ENCODE measurements around the gene VSIG2.
"Not testable (repeated sequence)": the region's sequence is repeated elsewhere in the genome, so short reads cannot be mapped to it uniquely, and the experiment has no call there.

The VSIG2 gene, protein sequence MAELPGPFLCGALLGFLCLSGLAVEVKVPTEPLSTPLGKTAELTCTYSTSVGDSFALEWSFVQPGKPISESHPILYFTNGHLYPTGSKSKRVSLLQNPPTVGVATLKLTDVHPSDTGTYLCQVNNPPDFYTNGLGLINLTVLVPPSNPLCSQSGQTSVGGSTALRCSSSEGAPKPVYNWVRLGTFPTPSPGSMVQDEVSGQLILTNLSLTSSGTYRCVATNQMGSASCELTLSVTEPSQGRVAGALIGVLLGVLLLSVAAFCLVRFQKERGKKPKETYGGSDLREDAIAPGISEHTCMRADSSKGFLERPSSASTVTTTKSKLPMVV

DNA sequence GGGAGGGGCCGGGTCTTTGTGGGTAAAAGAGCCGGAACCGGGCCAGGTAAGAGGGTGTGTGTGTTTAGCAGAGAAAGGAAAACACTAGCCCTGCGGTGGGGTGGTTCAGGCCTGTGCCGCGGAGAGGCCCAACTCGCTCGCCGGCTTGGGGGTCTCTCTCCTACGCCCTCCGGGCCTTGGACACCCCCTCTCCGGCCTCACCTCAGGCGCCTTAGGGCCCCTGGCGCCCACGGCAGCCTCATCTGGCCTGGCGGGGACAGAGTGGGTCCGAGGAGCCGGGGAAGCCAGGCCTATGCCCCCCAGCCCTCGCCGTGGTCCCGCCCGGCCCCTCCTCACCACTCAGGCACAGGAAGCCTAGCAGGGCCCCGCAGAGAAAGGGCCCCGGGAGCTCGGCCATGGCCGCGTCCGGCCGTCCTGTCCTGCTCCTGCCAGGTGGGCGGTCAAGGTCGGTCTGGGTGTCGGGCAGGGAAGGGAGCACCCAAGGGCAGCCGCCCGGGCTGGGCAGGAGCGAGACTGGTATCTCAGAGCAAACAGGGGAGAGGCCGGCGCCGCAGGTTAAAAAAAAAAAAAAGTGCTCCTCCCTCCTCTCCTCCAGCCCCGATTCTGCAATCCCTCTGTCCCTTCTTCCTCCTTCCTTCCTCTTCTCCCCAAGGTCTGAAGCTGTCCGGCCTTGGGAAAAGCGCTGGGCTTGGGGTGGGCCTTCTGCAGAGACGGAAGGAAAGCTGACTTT is at the start of gene VSIG2:
VSIG2 (minus strand) TSS at position 515 of the 730 bp plus-strand sequence; CDS start at position 397, 118 bp downstream.
- no peak for DNase-seq (ENCODE audit: low spot score)

DNA sequence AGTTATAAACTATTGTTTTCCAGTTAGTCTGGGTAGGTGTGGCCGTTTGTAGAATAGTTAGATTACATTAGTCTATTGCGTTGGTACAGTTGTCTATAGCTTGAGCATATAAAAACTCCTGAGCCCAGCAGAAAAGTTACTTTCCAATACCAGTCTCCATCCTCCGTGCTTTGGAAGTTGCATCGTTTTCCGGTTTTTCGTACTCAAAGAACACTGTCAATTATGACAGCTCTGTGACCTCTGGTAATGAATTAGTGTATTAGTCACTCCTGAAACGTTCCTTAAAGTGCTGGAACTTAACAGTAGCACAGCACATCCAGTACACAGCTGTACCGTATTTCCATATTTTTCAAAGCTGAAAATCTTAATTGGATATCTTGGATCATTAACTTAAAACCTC is 49.0 kb upstream of the VSIG2 start:
- no peak for DNase-seq (ENCODE audit: low spot score)

DNA sequence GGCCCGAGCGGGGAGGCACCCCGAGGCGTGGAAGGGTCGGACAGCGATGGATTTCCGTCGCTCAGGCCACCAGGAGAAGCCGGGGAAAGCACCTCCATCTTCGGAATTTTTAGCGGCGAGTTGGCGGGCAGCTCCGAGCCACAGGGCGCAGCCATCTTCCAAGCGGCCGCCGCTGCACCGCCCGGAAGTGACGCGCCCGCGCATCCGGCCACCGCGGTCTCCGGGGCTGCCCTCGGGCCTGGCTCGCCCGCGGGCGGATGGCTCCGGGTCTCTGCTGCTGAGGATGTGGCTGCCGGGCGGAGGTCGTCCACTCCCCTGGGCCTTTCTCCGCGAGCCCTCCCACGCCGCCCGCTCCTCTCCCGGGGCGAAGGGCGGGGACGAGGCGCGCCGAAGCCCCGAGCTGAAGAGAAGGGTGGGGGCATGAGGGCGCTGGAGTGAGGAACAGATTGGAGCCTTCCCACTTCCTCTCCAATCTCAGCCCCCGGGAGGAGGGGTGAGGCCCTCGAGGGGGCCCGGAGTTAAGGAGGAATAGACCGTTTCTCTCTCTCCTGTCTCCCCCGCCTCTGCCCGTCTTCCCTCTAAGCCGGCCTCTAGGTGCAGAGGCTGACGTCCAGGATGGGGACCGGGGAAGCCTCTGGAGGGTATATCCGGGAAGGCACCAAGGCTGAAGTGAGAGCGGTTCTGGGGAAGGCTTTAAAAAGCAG is 48.3 kb upstream of the VSIG2 start, which contains the start of gene MSANTD2:
MSANTD2 (minus strand) TSS at position 181 of the 704 bp plus-strand sequence; CDS start at position 155, 26 bp downstream.
- peak; percentile 90 for DNase-seq (ENCODE audit: low spot score)

DNA sequence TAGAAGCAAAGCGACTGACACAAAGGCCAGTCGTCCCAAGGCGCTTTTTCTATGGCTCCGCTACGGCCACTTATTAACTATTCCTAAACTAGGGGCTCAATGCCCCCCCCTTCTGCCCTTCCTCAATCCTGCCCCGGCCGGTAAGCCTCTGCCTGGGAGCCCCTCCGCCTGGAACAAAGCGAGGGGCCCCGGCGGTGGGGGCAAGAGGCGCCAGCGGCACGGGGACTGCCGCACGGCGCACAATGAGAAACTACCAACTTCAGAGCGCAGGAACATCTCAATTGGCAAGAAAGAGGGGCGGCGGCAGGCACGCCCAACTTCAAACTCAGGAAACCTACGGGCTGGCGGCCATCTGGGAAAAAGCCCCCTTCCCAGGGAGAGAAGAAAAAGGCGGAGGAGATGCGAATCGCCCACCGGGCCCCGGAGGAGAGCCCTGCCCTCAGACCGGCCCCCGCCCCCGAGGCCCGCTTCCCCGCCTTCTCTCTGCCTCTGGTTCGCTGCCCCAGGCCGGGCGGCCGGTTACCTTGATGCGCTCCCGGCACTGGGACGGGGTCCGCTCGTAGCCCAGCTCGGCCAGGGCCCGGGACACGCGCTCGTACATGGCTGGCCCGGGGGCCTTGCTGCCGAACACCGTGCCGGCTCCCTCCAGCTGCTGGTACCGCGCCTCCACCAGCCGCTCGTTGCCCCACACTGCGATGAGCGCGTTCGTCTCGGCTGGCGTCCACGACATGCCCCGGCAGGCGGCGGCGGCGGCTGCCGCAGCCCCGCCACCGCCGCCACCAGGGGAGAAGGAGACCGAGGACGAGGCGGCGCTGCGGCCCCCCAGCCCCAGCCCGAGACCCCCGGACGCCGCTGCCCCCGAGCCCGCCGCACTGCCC is 47.5 kb upstream of the VSIG2 start:
- peak; percentile 79 for DNase-seq (ENCODE audit: low spot score)

DNA sequence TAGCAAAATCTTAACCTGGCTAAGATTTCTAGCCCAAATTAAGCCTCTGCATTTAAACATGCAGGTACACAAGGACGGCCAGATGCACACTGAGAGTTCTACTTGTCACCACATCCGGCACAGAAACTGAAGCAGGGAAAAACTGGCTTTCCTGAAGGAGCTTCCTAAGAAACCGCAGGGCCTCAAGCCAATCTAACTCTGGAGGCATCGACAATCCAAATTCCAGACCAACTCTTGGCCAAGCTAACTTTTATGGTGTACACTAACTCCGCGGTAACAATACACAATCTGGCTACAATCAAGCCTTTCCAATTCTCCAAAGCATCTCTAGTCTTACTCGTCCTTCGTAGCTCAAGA is 46.9 kb upstream of the VSIG2 start:
- no peak for DNase-seq (ENCODE audit: low spot score)

DNA sequence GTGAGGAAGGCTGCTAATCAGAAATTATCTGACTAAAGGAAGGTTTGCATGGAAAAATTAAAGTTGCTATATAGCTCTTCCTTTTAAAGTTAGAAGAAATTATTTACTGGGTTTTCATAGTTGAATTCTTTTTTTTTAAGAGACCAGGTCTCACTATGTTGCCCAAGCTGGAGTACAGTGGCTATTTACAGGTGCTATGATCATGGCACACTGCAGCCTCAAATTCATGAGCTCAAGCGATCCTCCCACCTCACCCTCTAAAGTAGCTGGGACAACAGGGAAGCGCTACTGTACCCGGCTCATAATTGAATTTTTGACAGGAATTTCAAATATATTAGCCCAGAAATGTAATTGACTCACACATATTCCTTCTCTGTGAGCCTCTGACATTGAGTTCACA is 44.3 kb upstream of the VSIG2 start:
- no peak for DNase-seq (ENCODE audit: low spot score)

DNA sequence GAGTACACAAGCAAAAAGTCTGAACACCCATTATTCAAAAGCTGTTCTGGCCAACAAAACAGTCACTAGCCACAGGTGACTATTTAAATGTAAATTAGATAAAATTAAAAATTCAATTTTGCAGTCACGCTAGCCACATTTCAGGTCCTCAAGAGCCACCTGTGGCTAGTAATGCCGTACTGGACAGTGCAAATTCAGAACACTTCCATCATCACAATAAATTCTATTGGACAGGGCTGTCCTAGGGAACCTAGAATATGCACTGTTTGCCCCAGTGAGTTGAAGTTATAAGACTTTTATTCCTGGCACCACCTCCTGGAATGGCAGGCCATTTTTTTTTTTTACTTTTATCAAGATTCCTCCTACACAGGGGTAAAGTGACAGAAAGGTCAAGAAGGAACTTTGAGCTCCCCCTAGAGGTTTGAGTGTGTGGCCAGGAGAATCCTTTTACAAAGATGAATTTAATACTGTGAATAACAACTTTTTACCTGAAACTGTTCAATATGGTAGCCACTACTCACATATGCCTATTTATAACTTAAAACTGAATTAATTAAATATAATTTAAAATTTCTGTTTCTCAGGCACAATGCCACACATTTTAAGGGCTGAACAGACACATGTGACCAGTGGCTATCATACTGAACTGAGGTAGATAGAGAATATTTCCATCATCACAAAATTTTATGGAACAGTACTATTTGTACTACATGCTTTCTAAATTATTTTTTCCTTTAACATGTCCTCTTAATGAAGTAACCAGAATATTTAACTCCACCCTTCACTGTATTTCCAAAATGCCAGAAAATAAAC is 41.6 kb upstream of the VSIG2 start:
- no peak for DNase-seq (ENCODE audit: low spot score)

DNA sequence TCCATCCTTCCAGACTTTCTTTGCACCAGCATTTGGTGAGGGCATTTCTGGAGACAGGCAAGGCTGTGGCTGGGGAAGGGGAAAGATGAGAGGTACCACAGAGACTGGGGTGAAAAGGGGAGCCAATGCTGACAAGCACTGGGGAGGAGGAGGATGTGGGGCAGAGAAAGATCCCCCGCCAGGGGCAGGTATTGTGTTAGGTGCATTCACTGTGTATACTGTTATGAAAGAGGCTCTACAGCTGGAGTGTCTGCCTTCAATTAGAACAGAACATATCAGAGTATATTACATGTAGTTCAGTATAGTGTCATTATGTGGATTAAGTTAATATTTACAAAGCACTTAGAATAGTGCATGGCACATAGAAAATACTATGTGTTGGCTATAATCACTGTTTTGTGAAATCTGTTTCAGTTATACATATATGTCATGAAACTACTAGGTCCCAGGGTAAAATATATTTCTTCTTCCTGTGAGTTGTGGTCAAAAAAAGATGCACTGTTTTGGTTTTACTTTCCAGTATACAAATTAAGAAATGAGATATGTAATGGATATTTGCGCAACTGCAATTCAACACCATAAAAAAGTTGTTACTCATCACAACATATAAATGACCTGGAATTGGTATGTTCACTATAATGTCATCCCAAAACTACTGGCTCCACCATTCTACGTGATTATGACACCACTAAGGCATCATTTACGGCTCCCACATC is 39.7 kb upstream of the VSIG2 start:
- no peak for DNase-seq (ENCODE audit: low spot score)

DNA sequence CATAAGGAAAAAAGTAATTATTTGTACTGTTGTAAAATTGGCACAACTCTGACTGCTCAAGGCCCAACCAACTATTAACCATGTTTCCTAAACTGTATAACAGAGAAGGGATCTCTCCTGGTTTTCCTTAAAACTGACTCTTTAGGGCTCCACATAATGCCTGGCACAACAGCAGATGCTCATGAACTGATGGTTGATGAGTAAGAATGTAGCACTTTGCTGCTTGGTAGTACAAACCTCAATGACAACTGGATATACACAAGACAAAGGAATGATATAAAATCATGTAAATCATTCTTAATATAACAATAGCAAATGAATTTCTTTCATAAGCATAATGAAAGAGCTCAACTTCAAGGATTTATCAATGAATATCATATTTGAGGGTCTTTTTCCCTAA is 36.5 kb upstream of the VSIG2 start:
- DNase-seq (ENCODE audit: low spot score) = no peak

DNA sequence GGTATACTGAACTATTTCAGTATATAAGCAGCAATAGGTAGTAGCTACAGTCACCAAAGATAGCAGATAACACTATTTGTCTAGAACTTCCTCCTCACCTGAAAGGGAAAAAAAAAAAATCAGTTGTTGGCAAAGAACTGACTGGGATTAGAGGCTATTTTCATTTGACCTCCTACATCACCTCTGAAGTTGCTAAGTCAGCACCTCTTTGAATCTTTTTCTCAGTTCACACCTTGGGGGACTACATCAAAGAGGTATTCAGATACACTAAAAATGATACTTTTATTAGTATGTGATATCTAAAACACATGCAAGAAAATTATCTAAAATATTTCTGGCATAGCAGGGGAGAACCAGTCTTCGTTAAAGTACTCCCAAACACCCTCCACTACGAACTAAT is 32.0 kb upstream of the VSIG2 start:
- no peak for DNase-seq (ENCODE audit: low spot score)

DNA sequence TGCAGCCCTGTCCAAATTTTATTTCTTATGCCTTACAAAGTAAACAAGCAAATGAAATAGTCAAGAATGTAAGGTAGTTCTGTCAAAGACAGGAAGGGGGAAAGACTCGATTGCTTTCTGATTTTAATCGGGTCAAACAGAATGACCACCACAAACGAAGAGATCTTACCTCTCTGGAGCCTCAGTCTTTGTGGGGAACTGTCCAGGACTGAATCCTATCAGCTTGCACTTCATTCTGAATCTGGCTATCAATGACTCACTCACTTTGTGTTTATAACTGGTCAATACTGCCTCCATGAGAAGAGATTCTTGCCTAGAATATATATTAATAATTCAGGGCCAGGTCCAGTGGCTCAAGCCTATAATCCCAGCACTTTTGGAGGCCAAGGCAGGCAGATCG is 30.9 kb upstream of the VSIG2 start:
- no peak for DNase-seq (ENCODE audit: low spot score)

DNA sequence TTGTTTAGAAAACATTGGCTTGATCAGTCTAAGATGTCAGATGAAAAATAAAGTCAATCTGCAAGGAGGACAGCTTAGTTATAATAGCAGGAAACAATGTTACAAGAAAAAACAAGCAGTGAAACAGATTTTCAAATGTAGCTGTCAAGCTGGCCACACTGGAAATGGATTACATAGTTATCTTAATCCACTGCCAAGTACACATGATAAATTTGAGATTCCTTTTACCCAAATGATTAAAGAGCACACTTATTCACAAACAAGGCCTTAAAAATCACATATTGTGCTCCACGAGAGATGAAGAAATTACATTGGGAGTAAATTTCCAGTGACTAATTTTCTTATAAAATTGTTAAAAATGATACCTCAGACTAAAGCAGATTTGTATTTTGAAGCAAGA is 27.5 kb upstream of the VSIG2 start:
- DNase-seq (ENCODE audit: low spot score) = no peak

DNA sequence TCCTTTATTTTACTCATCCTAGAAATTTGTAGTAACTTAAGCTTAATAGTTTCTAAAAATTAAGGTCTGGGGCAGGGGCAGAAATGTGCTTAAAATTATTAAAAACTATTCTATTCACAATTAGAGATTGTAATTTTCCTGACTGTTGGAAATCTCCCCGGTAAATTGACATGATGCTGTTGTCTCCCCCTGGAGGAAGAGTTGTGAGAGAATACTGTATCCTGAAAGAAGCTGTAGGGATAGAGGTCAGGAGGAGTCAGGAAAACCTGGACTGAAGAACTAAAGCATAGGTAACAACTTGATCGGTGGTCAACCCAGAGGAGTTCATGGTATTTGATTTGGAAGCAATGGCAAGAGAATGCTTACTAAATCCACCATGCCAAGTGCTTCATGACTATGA is 26.2 kb upstream of the VSIG2 start:
- no peak for DNase-seq (ENCODE audit: low spot score)

DNA sequence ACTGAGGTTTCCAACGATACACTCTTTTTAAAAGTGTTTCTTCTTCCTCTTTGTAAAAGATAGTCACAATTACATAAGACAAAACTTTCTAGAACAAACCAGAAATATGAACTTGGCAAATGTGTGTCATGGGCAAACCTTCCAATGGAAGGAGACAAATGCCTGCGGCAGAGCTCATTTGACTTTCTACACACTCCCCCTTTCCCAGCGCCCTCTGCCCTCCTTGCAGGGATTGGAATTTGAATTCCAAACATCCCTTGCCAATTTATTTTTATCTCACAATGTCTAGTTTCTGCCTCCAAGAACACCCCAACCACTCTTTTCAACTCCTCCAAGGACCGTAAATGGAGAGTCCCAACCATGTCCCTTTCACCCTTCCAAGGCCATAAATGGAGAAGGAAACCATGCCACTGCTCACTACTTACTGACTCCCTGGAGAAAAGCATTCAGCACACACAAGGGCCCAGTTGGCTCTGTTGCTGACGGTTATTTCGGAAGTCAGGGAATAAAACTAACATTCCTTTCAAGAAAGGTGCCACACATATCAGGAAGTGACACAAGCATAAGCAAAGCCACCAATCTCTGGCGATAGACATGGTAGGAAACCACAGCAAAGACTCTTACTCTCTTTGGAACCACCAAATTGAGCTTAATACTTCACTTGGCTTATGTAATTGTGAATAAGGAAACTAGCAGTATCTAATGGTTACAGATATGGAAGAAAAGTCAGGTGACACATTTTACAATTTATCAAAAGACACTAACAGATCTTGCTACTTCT is 25.0 kb upstream of the VSIG2 start:
- DNase-seq (ENCODE audit: low spot score) = no peak

DNA sequence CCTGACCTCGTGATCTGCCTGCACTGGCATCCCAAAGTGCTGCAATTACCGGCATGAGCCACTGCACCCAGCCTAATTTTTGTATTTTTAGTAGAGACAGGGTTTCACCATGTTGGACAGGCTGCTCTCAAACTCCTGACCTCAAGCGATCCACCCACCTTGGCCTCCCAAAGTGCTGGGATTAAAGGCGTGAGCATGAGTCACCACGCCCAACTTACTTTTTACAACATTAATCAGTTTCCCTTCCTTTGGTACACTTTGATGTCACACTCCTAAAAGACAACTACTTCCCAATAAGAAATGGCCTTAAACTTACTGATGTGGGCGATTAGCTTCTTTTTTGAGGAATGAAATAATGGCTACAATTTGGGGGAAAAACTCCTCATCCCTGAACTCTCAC is 18.9 kb upstream of the VSIG2 start:
- not testable (repeated sequence) for DNase-seq (ENCODE audit: low spot score)

DNA sequence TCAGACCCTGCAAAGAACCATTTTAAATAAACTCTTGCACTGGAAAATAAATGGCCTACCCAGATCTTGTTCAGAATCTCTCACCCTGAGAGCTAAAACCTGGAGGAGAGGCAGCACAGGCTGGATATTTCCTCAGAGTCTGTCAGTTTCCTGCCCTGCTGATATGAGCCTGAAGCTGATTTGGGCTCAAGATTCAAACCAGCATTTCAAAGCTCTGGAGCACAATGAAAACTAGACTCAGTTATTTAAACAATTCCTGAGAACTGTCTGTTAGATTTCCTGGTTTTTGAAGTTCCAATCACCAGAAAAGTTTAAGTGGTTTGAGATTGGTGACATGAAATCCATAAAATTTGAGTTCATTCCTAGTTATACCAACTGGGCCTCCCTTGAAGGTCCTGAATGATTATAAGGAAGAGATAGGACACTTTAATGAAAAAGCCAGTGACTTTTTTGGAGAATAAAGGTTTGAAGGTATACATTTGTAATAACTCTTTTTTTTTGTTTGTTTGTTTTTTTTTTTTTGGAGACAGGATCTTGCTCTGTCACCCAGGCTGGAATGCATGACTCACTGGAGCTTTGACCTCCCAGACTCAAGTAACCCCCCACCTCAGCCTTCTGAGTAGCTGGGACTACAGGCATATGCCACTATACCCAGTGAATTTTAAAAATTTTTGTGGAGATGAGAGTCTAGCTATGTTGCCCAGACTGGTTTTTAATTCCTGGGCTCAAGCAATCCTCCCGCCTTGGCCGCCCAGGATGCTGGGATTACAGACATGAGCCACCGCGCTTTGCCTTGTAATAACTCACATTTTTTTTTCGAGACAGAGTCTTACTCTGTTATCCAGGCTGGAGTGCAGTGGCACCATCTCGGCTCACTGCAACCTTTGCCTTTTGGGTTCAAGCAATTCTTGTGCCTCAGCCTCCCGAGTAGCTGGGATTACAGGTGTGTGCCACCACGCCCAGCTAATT is 18.0 kb upstream of the VSIG2 start:
- DNase-seq (ENCODE audit: low spot score) = no peak

DNA sequence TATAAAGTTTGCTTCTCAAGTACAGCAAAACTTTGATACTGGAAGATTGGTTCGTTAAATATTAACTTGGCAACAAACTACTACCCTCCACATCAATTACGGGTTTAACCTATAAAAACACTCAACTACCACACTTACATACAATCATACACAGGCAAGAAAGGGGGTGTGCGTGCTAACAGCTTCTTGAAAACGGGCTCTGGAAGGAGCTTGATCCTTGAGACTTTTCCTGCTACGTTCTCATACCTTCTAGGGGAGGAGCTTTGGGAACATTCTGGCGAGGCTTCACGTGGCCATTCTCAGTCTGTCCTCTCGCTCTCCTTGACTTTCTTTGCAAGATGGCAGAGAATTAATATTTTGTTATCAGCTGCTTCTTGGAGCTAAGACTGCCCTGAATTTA is 16.9 kb upstream of the VSIG2 start:
- DNase-seq (ENCODE audit: low spot score) = no peak

DNA sequence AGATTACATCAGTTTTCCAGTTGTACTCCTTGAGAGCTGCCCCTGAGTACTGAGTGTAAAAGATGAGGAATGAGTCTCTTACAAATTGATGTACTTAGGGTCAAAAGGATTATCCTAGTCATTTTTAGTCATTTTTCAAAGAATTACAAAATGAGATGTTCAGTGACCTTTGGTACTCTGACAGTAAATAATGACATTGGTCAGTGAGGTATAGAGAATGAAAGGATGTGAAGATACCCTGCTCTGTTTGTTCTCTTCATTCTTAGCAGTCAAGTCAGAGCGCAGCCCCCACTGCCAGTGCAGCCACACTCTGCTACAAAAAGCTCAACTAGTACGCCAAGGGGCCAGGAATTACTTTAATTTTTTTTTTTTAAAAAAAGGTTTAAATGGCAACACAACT is 14.1 kb upstream of the VSIG2 start:
- no peak for DNase-seq (ENCODE audit: low spot score)
